ENCODE results near the gene SCYL3. TPM values are rescaled to one million over a fixed set of nuclear protein-coding genes. Genes with fewer than 3 reads are reported as not detected.
"Not testable (repeated sequence)": the region's sequence is repeated elsewhere in the genome, so short reads cannot be mapped to it uniquely, and the experiment has no call there.

SCYL3 gene
- total RNA-seq, 4 donors from 2014 or later = 6.2 to 14.3 (median 12.8) TPM

DNA sequence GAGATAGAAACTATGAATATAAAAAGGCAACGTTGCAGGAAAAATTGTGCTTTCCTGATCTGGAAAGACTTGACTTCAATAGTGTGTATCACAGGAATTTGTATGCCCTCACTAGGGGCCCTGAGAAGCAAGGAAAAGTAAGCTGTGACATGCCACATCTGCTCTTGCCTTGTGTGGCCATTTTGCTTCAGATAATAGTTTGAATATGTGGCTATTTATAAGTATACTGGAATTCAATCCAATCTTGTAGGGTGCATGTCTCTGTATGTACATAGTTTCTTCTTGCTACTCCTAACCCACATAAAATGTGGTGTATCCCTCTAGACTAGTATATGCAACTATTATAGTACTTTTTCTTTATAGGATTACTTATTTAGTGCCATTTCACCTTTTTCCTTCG is 31.1 kb upstream of the SCYL3 start:
- Histone ChIP-seq H3K9me3 (no peaks in the 10 kb centered on the region), H3K4me3 (no peak overlapping the region), H3K27me3 (no peaks in the 10 kb centered on the region), H3K36me3 (no peaks in the 10 kb centered on the region), H3K4me1 (no peaks in the 10 kb centered on the region), H3K27ac (no peak overlapping the region)
- intact Hi-C loops (cut with DNase I; ENCODE audit: low total_unique reads) (loop anchor here (5.0 kb wide), 2 partner anchors 842 to 957 kb away; no protein-coding TSS in a partner anchor), in situ Hi-C loops (cut with MboI; ENCODE audit: low sequenced_read_pairs in 4 of 4) (loop anchor here in 3 of 4 donors (10.0 to 25.0 kb wide), 4 partner anchors 737 to 1012 kb away; partner anchors contain the start of genes MROH9 (in 2 of the 3) and PRRX1 (in 1 of the 3))
- DNase-seq (no peak), ATAC-seq (no peak)
- TF ChIP-seq POLR2A (IDR thresholded peaks at IDR 0.05) = no peak
- TF ChIP-seq, protein P1, sequence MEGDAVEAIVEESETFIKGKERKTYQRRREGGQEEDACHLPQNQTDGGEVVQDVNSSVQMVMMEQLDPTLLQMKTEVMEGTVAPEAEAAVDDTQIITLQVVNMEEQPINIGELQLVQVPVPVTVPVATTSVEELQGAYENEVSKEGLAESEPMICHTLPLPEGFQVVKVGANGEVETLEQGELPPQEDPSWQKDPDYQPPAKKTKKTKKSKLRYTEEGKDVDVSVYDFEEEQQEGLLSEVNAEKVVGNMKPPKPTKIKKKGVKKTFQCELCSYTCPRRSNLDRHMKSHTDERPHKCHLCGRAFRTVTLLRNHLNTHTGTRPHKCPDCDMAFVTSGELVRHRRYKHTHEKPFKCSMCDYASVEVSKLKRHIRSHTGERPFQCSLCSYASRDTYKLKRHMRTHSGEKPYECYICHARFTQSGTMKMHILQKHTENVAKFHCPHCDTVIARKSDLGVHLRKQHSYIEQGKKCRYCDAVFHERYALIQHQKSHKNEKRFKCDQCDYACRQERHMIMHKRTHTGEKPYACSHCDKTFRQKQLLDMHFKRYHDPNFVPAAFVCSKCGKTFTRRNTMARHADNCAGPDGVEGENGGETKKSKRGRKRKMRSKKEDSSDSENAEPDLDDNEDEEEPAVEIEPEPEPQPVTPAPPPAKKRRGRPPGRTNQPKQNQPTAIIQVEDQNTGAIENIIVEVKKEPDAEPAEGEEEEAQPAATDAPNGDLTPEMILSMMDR (IDR thresholded peaks at IDR 0.05 in 4 of 5, conservative IDR thresholded peaks at IDR 0.05 in 1 of 5) = no peak

DNA sequence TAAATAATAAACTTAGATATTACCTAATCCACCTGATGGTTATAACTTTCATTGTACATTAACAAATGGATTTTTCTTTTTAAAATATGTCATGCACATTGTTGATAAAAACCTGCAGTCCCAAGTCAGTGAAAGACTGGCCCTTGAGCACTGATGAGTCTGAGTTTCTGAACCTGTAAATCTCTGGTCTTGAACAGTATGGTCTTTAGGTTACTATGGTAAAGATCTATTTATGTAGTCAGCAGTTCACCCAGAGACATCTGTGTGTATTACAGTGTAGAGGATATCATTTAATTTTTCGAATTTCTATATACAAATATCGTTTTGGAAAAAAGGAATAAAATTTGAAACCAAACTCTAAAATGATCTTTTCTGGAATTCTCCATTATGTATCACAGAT is 30.4 kb upstream of the SCYL3 start:
- DNase-seq (no peak), ATAC-seq (no peak)
- Histone ChIP-seq H3K4me3 (no peak overlapping the region), H3K36me3 (no peaks in the 10 kb centered on the region), H3K27ac (no peak overlapping the region), H3K9me3 (no peaks in the 10 kb centered on the region), H3K27me3 (no peaks in the 10 kb centered on the region), H3K4me1 (no peaks in the 10 kb centered on the region)
- in situ Hi-C loops (cut with MboI; ENCODE audit: low sequenced_read_pairs in 4 of 4) = loop anchor here in 2 of 4 donors (10.0 kb wide), 2 partner anchors 961 to 1011 kb away; partner anchors contain the start of gene MROH9 (in 1 of the 2)
- intact Hi-C loops (cut with DNase I; ENCODE audit: low total_unique reads) = no loop called here
- TF ChIP-seq POLR2A (IDR thresholded peaks at IDR 0.05) = no peak
- TF ChIP-seq, protein P1 (IDR thresholded peaks at IDR 0.05 in 4 of 5, conservative IDR thresholded peaks at IDR 0.05 in 1 of 5) = no peak

DNA sequence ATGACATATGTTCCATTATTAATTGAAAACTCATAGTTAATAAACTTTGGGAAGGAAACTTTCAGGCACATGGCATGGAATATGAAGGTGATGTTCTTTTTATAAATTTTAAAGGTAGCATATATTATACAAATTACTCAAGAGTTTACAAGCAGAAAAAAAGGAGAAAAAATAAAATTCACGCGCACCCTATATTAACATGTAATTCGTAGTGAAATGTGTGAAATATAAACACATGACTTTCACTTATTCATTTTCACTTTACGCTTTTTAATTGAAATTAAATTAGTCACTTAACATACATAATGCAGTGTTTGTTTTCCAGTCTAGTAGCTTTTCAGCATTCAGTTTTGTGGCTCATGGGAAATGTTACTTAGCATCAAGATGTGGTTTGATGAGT is 27.4 kb upstream of the SCYL3 start:
- no peaks in the 10 kb centered on the region for H3K9me3 ChIP-seq
- H3K4me1 ChIP-seq = no peaks in the 10 kb centered on the region
- no peaks in the 10 kb centered on the region for H3K36me3 ChIP-seq
- no peak overlapping the region for H3K27ac ChIP-seq
- in situ Hi-C loops (cut with MboI; ENCODE audit: low sequenced_read_pairs in 4 of 4) = loop anchor here in 2 of 4 donors (10.0 kb wide), 2 partner anchors 964 to 1014 kb away; partner anchors contain the start of gene MROH9 (in 1 of the 2)
- no peak overlapping the region for H3K4me3 ChIP-seq
- intact Hi-C loops (cut with DNase I; ENCODE audit: low total_unique reads) = no loop called here
- no peak for DNase-seq
- no peaks in the 10 kb centered on the region for H3K27me3 ChIP-seq
- TF ChIP-seq, protein P1 (IDR thresholded peaks at IDR 0.05 in 4 of 5, conservative IDR thresholded peaks at IDR 0.05 in 1 of 5) = no peak
- TF ChIP-seq POLR2A (IDR thresholded peaks at IDR 0.05) = no peak
- no peak for ATAC-seq

DNA sequence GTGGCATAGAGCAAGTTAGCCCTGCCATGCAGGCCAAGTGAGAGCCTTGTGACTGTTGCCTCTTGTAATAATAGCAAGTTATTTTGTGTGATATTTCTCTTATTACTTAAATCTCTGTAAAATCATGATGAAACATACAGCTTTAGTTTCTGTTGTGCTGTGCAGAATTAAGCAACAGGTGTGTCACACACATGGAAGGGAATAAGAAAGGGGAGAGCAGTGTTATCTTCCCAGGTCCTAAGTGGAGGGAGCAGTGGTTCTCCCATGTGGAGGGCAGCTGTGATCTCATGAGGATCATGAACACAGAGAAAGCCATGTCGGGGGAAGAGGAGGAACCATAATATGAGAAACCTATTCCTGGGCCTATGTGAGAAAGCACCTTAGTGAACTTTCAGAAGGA is 25.2 kb upstream of the SCYL3 start:
- in situ Hi-C loops (cut with MboI; ENCODE audit: low sequenced_read_pairs in 4 of 4) (no loop called here), intact Hi-C loops (cut with DNase I; ENCODE audit: low total_unique reads) (no loop called here)
- no peak for TF ChIP-seq POLR2A (IDR thresholded peaks at IDR 0.05)
- TF ChIP-seq, protein P1 (IDR thresholded peaks at IDR 0.05 in 4 of 5, conservative IDR thresholded peaks at IDR 0.05 in 1 of 5) = no peak
- H3K4me1 ChIP-seq = no peaks in the 10 kb centered on the region
- H3K27ac ChIP-seq = no peak overlapping the region
- H3K4me3 ChIP-seq = no peak overlapping the region
- no peak for DNase-seq
- no peaks in the 10 kb centered on the region for H3K9me3 ChIP-seq
- no peaks in the 10 kb centered on the region for H3K36me3 ChIP-seq
- no peak for ATAC-seq
- no peaks in the 10 kb centered on the region for H3K27me3 ChIP-seq

DNA sequence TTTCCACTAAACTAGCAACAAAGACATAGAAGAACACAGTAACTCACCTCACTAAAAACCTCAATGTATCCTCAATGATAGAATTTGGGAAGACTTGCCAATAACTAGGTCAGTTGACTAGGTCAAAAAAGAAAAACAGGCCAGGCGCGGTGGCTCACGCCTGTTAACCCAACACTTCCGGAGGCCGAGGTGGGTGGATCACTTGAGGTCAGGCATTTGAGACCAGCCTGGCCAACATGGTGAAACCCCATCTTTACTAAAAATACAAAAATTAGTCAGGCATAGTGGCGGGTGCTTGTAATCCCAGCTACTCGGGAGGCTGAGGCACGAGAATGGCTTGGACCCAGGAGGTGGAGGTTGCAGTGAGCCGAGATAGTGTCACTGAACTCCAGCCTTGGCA is 24.5 kb upstream of the SCYL3 start:
- ATAC-seq; H3K9me3 ChIP-seq; H3K27me3 ChIP-seq; H3K27ac ChIP-seq; H3K36me3 ChIP-seq; in situ Hi-C loops (cut with MboI; ENCODE audit: low sequenced_read_pairs in 4 of 4); DNase-seq; H3K4me1 ChIP-seq; intact Hi-C loops (cut with DNase I; ENCODE audit: low total_unique reads); H3K4me3 ChIP-seq: not testable (repeated sequence)
